COLO829 (cell line): Measurements from ENCODE around the gene CMTM5.
"Not testable (repeated sequence)": the region's sequence is repeated elsewhere in the genome, so short reads cannot be mapped to it uniquely, and the experiment has no call there.

ENCODE experiments used
- DNase-seq: peaks from one replicate; pipeline ENCODE4 v3.0.0; 2012; ENCODE audit warnings: low spot score

Gene CMTM5

DNA sequence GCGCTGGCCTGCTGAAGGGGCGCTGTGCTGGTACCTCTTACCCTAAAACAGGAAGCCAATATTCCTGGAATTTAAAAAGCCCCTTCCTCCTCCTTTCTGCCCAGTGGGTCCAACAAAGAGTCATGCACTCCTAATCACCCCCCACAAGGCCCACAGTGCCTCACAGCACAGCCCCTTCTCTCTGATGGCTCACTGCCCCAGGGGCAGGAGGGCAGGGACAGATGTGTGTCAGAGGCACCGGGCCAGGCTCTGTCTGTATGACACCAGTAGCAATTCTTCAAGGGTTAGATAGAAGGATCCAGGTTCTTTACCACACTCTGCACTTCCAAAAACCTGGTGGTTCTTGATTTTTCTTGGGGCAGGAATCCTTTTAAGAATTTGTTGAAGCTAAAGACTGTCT is 22.3 kb downstream of the CMTM5 start:
- no peak for DNase-seq

DNA sequence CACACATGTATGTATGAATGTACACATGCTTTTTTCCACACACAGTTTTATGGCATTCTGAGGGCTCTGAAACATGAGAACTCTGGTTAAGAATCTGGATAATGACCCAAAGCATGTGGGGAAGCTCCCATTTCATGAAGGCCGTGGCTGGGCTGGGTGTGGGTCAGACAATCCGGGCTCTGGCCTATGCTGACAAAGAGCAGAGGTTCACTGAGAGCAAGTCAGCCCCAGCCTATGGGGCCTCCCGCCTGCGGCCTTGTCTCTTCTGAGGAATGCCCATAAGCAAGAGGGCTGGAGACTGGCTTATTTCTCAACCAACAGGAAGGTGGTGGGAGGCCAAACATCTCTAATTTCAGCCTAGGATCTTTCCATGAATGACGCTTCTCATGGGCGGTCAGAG is 22.7 kb downstream of the CMTM5 start:
- DNase-seq, result no peak

DNA sequence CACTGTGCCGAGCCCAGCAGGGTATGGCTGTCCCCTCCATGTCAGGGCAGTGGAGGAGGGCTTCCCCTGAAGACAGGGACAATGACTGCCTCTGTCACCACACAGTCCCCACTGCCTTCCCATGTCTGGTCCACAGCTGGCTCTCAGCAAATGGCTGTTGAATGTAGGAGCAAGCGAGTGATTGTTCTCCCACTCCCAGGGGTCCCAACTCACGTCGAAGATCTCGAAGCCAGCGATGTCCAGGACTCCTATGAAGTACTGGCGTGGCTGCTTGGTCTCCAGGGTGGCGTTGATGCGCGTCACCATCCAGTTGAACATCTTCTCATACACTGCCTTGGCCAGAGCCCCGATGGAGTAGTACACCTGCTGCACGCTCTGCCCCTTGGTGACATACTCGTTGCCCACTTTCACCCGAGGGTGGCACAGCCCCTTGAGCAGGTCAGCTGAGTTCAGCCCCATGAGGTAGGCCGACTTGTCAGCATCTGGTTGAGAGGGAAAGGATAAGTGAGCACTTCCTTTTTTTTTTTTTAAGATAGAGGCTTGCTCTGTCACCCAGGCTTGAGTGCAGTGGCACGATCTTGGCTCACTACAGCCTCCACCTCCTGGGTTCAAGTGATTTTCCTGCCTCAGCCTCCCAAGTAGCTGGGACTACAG is 23.8 kb downstream of the CMTM5 start:
- not testable (repeated sequence) for DNase-seq

DNA sequence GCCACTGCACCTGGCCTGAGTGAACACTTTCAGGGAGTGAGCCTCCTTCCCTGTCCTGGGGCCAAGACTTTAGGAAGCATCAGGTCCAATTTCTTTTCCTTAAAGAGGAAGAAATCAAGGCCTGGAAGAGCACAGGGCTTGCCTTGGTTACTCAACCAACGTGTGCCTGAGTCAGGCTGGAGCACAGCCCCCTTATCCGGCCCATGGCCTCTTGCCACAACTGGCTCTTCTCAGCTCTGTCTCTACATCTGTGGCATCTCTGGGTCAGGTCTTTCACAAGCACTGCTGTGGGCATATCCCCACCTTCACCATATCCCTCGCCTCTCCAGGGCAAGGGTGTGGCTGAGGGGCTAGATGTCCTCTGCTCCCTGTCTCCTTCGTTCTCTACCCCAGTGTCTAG is 24.4 kb downstream of the CMTM5 start:
- DNase-seq, result no peak

DNA sequence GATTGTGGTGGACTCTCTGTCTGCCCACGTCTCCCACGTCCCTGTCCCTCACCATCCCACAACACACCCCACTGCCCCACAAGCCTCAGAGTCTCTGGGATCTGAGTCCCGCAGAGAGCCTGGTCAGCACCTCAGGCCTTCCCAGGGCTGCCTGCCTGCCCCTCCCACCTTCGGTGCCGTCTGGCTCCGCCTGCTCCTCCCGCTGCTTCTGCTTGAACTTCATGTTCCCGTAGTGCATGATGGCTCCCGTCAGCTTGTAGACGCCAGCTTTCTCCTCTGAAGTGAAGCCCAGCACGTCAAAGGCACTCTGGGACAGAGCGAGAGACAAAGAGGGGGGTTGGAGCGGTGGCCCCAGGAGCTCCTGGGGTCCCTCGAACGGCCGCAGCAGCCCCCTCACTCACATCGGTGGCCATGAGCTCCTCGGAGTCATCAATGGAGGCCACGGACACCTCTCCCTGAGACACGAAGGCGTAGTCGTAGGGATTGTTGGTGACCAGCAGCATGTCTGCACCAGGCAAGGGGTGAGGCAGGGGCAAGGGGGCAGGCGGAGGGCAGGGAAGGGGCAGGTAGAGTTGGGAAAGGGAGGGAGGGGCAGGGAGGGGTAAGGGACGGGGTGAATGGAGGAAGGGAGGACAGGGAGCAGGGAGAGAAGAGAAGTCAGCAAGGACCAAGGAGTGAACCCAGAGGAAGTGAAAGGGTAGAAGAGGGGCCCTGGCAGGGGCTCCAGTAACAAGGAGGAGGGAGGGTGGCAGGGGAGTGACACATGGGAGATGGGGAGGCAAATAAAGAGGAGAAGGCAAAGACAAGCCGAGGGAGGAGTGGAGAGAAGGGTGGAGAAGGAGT is 25.7 kb downstream of the CMTM5 start:
- no peak for DNase-seq

DNA sequence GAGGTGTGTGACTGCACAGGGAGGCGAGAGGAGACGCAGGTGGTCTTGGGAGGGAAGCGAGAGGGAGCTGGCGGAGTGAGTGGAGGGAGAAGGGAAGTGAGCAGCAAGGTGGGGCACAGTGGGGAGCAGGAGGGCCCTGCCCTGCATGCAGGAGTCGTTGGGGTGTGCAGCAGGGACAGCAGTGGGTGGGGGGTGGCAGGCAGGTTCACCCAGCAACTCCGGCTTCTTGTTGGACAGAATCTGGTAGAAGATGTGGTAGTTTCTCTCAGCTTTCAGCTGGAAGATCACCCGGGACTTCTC is 26.2 kb downstream of the CMTM5 start:
- DNase-seq, result no peak

DNA sequence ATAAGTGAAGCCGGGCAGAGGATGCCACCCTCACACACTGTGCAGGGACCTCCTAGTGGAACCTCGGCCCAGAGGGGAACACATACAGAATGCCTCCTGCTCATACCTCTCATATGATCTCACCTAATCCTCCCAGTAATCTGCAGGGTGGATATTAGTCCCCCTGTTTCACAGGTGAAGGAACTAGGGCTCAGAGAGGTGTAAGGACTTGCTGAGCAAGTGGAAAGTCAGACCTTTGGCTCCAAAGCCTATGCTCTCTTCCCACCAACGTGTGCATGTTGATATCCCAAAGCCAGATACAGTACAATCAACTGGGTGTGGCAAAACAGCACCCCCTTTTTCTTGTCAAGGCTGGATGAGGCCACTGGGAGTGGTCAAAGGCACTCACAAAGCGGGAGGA is 27.1 kb downstream of the CMTM5 start:
- no peak for DNase-seq

DNA sequence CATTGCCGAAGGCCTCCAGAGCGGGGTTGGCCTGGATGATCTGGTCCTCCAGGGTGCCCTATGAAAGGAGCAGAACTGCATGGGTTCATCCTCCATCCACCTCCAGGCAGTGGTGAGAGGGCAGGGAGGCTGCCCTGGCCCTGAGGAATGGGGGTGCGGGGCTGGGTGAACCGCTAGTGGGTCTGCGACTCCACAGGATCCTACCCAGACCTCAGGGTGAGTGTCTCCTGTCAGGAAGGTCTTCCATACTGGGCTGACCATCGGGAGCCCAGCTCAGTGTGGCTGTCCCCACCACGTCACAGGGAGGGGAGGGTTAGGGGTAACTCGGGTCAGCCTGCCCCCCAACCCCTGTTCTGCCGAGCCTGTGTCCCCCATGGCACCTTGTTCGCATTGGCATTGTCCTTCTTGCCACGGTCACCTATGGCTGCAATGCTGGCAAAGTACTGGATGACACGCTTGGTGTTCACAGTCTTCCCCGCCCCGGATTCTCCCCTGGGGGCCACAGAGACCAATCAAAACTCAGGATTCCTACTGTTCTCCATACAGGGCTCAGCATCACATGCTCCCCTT is 27.6 kb downstream of the CMTM5 start:
- no peak for DNase-seq

DNA sequence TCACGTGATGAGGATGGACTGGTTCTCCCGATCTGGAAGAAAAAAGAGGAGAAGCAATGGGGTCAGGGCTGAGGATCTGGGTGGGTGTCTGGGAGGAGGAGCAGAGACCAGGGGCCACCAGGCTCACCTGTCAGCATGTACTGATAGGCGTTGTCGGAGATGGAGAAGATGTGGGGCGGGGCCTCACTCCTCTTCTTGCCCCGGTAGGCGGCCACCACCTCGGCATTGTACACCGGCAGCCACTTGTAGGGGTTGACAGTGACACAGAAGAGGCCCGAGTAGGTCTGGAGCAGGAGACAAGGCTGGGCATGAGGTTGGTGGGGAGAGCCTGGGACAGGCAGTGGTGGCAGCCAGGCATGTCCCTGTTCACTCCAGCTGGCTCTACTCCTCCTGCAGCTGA is 28.2 kb downstream of the CMTM5 start:
- no peak for DNase-seq

DNA sequence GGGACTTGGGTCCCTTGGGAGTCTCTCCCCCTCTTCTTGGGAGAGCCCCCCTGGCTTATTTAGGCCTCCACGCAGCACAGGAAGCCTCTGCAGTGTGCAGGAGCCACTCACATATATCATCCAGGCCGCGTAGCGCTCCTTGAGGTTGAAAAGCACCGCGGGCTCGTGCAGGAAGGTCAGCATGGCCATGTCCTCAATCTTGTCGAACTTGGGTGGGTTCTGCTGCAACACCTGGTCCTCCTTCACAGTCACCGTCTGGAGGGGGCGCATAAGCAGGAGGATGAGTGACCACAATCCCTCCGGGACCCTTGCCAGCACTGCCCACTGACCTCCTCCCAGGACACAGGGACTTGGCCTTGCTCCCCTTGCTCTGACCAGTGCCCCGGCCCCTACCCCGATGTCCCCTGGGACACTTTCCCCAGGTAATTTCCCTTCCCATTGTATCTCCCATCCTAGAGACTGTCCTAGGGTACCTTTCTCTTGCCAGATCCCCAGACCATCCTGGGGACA is 28.7 kb downstream of the CMTM5 start:
- DNase-seq, result no peak

DNA sequence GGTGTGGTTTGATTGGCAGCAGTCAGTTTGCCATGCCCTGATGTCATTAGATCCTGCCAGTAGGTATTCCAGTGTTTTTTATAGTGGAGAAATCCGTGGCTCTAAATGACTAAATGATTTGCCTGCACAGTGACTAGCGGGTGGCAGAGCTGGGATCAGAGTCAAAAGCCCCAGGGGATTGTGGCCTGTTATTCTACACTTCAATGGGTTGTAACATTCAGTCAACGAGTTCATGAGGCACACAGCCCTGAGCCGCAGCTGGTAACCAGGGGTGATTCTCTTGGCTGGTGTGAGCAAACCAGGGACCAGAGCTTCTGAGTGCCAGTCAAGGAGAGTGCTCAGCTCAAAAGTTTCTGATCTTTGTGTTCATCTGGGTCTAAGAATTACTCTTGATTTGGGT is 29.4 kb downstream of the CMTM5 start:
- DNase-seq, result no peak

DNA sequence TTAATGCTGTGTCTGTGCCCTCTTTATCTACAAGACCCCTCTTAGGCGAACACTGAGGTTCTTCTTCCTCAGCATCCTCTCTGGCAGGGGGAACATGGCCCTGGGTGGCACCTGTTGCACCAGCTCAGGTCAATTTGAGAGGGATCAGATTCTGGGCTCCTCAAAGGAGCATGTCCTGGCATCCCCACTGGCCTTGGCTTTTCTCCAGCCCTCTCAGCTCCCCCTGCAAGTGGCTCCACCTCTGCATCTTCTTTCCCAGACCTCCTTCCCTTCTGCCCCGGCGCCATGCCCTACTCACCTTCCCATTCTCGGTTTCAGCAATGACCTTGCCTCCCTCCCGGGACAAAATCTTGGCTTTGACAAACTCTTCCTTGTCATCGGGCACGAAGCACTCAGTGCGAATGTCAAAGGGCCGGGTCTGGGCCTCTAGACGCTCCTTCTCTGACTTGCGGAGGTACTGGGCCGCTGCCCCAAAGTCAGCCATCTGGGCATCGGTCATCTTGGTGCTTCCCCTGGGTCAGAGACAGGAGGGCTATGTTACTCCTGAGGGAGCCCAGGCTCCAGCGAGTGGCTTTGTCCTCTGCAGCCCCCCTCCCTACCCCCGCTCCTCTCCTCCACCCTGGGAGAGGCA is 30.0 kb downstream of the CMTM5 start:
- DNase-seq, result no peak

DNA sequence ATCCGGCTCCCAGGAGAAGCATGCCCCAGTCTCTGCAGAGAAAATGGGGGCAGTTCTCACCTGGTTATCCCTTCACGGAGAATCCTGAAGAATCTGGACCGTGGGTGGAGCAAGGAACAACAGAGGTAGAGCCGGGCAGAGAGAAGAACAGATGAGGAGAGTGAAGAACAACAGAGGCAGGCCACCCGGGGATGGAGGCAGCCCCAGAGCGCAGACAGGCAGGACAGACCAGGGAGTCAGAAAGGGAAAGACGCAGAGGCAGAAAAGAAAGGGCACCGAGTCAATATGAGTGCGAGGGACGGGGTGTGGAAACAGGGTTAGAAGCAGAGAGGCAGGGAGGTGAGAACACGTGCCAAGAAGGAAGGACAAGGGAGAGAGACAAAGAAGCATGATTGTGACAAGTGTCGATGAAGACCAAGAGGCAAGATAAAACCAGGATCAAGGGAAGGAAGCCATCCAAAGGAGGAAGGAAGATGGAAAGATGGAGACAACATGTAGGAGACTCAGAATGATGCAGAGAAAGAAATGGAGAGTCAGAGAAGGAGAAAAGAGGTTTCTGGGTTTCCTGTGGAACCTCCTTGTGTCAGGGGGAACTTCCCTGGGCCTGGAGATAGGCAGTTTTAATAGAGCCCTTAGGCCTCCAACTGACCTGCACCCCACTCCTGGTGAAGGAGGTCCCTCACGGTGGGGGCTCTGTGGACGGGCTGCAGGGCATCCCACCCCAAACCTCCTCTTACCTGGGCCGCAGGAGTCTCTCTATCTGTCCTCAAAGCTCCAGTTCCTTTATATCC is 30.9 kb downstream of the CMTM5 start, which contains the start of gene MYH6:
TSS of gene MYH6 (minus strand) at position 758 of the 791 bp plus-strand sequence. CDS start 1,050 bp downstream, outside the sequence.
- DNase-seq, result no peak

DNA sequence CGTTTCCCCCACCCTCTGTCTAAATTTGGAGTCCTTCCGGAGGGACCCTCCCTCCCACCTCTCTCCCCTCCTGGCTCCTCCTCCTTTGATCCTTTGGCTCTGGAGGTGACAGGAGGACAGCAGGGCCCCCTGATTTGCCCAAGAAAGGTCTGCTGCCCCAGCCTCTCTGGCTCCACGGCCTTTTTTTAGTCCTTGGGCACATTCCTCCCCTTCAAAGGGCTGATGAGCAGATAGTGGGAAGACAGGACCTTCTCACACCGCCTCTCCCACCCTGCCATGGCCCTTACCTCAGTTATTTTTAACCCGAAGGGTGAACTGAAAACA is 31.4 kb downstream of the CMTM5 start:
- no peak for DNase-seq

DNA sequence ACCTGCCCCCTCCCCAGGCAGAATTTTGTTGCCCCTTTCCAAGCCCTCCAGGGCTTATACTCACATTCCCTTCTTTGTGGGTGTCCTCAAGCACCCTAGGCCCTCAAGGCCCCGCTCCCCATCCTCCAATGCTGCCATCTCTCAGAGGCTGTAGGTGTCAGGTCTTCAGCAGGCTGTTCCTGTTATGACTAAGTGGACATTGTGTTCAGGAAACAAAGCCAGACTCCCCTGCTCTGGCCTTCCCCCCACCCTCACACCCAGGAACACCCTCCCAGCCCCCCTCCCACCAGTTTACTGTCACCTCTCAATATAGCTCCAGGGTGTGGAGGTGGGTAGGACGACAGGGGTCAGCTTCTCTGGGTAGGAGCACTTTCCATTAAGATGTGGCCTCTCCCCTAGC is 32.6 kb downstream of the CMTM5 start:
- DNase-seq, result no peak

DNA sequence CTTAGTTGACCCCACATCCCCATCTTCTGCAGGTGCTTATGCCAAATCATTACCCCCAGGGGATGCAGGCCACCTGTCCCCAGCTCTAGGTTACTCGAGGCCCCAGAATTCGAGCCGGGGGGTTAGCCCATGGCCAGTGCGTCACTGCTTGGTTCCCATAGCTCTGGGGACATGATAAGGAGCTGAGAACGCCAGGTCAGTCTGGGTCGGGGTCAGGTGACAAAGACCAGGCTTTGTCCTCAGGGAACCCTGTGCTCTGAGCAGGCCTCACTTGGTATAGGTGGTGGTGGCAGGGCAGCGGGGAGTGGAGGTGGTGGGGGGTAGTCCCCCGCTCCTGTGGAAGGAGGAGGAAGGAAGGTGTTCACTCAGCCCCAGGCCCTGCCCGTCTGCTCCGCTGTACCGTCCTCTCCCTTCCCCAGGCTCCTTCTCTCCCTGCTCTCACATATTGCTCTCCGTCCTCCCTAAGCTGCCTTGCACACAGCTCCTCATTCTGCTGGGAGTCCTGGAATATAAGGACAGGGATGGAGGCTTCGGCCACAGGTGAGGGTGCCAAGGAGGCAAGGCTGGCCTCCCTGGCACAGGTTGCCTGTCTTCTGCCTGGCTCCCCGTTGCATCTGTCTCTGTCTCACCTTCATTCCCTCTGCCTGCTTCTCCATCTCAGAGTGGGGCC is 33.3 kb downstream of the CMTM5 start:
- DNase-seq, result no peak

DNA sequence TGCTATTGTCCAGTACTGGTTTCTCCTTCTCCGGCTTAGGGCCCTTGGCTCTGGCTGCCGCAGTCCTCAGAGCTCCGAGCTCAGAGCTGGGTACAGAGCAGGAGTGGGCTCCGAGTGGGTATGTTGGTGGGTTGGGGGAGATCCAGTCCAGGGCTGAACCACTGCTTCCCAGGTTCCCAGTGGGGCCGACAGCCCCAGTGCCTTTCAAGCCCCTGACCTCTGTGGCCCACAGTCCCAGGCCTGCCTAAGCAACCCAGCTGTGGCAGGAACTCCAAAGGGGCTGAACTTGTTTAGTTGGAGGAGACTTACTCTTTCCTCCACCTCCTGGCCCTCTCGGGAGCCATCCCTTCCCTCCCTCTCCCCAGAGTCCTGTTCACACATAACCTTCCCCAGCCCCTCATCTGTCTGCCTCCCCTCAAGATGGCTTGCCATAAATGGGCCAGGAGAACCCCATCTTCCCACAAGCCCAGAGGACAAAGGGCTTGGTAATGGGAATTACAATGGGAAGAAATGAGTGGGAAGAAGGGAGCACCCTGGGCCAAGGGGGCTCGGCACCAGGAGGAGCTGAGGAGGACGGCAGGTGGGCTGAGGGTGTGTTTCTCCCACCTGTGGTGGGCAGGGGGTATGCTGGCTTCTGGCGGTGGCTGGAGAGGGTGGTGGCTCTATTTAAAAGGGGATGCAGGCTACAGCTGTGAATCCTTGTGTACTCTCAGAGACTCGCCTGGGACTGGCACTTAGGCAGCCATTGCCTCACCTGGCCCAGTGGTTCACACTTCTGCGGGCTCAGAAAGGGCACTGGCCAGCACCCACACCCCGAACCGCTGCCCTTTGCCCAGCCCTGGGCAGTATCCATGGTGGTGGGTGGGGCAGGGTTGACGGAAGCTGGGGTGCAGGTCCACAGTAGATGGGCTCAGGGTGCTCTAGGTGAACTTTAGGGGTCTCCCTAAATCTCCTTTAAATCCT is 35.0 kb downstream of the CMTM5 start:
- DNase-seq, result no peak

DNA sequence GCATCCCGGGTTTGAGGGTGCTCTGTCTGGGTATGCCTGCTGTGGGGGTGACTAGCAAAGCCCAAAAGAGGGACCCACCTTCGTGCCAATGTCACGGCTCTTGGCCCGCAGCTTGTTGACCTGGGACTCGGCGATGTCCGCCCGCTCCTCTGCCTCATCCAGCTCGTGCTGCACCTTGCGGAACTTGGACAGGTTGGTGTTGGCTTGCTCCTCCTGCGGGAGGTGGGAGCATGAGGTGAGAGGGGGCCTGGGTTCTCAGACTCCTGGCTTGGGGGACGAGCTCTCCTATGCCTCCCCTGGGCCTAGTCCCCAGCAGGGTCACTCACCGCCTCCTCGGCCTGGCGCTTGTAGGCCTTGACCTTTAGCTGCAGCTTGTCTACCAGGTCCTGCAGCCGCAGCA is 36.8 kb downstream of the CMTM5 start:
- DNase-seq, result no peak

DNA sequence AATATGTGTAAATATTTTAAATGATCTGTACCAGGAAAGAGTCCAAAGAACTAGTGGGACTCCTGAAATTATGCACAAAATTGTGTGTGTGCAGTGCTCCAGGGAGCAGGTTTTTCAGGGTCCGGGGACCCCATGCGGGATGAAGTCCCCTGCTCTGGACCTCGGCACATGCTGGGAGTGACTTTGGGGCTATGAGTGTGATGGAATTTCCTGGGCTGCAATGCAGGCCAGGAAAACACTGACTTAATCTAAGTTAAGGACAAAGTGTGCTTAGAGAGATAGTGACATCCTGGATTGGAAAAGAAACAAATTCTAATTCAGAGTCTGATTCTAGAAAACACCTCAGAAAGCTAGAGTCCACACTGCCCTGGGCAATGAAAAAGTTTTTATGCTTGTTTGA is 37.4 kb downstream of the CMTM5 start:
- no peak for DNase-seq
